H4 (cell line): Measurements from ENCODE around the gene MBD4. TPM values are rescaled to one million over a fixed set of nuclear protein-coding genes. Genes with fewer than 3 reads are reported as not detected.
"Not testable (repeated sequence)": the region's sequence is repeated elsewhere in the genome, so short reads cannot be mapped to it uniquely, and the experiment has no call there.

Source experiments
- DNase-seq: peaks from one replicate; pipeline ENCODE4 v3.0.0-alpha.2; 2015; ENCODE audit warnings: low spot score
- total RNA-seq: library from RNA; depleted of rRNA; stranded (reverse); fragments of >200 nt; shearing (Covaris generic); gene quantifications from 2 replicates; pipeline ENCODE4 v1.2.3, GENCODE V29; 2014

Gene MBD4
- total RNA-seq, 1 experiment from 2014 or later, result 40.5 TPM

DNA sequence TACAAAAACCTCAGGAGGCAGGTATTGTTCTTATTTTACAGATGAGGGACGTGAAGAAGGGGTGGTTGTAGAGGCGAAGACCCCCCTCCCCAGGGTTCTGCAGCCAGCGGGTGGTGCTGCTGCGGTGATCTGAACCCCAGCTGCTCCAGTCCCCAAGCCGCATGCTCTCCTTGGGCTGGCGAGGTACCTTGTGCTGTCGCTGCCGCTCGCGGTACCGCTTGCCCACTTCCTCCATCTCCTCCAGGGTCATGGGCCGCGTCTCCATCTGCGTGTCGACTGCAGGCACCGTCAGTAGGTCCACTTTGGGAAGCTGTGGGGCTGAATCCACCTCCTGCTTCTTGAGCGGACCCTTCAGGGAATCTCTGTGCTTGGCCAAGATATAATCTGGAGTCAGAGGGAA is 28.8 kb downstream of the MBD4 start:
- no peak for DNase-seq

- DNase-seq, result peak; percentile 35
Measured at GRCh38 chr3:129409541-129409940, 30.2 kb downstream of the MBD4 start.

DNA sequence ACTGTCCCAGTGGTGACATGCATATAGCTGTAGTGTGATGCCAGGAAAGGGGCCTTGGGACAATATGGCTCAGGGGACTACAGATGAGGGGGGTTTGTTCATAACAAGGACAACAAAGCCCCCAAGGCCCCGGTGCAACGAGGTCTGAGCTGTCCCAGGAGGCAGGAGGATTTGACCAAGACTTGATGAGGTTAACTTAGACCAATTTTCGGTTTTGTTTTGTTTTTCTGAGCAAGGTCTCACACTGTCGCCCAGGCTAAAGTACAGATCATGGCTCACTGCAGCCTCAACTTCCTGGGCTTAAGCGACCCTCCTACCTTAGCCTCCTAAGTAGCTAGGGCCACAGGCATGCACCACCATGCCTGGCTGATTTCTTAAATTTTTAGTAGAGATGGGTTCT is 35.1 kb downstream of the MBD4 start:
- DNase-seq, result no peak

DNA sequence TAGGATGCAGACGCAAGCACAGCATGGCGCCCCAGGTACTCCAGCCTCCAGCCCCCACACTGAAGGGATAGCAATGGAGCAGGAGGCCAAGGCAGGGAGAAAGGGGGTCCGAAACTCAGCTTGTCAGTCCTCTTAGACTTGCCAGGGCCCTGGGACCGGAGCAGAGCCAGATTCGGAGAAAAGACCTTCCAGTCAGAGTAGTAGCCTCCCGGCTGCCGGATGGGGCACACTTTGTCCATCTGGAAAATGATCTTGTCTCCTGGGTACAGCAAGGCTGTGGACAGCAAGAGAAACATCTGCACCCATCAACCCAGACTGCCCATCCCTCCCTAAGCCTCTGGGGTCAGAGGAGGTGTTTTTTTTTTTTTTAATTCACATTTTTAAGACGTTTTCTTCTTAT is 35.6 kb downstream of the MBD4 start:
- DNase-seq, result no peak

DNA sequence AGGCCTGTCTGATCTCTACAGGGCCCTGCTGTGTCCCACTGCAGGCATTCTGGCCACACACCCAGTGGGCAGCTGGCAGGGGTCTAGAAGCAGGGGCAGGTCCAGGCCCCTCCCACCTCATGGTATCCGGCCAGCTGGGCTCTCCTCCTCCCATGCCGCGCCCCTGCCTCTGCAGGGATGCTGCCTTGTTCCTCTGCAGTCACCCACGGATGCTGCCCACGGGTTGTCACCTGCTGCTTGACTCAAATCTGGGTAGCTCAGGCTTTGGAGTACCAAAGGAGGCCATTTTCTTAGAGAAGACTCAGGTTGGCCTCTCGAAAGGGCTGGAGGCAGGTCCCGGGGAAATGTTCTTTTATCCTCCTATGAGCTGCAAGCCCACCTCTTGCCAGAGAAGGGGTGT is 36.3 kb downstream of the MBD4 start:
- no peak for DNase-seq

GRCh38 chr3:129402616-129403015 is 37.1 kb downstream of the MBD4 start:
- no peak for DNase-seq

GRCh38 chr3:129402210-129402609 is 37.5 kb downstream of the MBD4 start:
- DNase-seq, result no peak

DNA sequence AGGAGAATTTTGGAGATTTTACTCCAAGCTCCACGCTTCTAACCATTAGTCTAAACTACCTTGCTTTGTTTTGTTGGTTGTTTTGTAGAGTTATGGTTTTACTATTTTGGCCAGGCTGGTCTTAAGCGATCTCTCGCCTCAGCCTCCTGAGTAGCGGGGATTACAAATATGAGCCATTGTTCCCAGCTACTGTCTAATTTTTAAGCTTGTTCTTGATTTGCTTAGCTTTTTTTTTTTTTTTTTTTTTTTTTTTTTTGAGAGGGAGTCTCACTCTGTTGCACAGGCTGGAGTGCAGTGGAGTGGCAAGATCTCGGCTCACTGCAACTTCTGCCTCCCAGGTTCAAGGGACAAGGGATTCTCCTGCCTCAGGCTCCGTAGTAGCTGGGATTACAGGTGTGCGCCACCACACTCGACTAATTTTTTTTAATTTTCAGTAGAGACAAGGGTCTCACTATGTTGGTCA is 39.8 kb downstream of the MBD4 start:
- peak; percentile 29 for DNase-seq

DNA sequence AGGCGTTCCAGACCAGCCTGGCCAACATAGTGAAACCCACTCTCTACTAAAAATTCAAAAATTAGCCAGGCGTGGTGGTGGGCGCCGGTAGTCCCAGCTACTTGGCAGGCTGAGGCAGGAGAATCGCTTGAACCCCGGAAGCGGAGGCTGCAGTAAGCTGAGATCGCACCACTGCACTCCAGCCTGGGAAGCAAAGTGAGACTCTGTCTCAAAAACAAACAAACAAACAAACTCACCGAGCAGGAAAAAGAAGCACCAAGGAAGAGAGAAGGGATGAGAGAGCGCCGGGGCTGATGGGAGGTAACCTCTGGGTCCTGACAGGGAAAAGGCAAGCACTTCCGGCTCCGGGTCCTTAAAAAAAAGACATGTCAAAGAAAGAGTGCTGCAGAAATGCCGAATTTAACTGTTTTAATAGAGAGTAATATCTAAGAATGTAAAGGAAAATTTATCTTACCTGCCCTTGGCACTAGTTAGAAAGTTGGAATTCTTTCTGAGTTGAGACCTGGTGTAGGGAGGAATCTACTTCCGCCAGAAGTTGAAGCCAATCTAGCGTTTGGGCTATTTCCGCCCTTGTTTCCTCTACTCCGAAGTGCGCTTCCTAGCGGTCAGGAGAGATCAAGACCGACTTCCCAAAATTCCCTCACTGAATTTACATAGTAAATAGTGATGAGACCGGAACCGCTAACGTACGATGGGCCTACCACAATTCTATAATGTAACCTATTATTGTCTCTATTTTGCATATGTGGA is 40.4 kb downstream of the MBD4 start:
- DNase-seq, result peak; percentile 97

DNA sequence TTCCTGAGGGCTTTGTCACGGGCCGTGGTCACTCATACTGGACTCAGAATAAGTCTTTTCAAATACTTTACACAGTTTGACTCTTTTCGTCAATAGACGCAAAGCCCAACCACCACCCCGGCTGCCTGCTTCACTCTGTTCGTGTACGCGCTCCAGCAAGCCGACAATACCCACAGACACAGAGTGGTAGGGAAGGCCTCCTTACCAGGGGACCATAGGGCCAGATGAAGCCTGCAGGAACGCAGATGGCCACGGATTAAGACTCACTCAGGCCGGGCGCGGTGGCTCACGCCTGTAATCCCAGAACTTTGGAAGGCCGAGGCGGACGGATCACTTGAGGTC is 41.0 kb downstream of the MBD4 start:
- no peak for DNase-seq

- DNase-seq, result not testable (repeated sequence)
Measured at GRCh38 chr3:129393760-129394564, 45.8 kb downstream of the MBD4 start.

DNA sequence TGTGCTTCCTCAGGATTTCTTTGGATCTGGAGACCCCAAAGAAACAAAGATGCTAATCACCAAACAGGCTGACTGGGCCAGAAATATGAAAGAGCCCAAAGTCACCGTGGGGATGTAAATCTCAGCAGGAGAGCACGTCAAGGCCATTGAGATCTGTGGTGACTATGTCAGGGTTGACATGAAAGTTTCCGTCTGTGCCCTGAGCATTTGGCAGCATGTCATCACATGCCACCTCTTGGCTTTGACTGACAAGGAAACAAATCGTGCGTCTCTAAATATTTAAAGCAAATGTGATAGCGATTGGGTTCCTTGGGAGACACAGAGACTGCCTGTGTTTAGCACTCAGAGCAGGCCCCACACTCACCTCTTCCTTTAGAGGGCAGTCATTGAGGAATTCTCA is 46.5 kb downstream of the MBD4 start:
- no peak for DNase-seq

GRCh38 chr3:129392106-129392887 is 47.5 kb downstream of the MBD4 start:
- not testable (repeated sequence) for DNase-seq

DNA sequence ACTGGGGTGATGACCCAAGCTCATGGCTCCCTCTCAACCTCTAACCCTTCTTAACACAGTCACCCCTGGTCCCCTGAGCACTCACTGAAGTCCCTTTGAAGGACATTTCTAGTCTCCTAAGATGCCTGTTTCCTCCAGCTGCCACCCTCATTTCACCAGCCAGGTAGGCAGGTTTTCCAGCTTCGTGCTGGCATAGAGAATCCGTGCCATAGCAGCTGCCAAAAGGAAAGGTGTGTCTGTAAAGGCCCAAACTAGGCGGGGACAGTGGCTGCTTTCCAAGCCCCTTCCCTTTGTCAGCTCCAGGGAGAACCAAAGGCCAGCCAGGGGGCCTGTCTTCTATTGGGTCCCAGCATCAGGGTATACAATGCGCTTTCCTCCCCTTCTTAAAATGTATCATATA is 48.2 kb downstream of the MBD4 start:
- not testable (repeated sequence) for DNase-seq

DNA sequence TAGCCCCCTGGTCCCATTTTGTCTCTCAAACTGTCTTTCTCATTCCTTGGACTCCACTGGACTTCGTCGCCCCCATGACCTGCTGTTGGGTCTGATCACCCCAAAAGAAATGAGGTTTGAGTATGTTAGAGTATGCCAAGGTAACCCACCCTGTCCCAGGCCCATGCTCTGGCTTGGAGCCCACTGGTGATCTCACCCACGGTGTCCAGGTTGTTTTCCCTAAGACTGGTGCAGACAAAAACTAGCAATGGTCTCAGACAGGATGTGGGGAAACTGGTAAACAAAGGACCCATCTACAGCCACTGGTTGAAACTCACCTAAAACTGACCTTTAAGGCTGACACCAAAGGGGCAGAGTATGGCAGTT is 50.2 kb downstream of the MBD4 start:
- no peak for DNase-seq

DNA sequence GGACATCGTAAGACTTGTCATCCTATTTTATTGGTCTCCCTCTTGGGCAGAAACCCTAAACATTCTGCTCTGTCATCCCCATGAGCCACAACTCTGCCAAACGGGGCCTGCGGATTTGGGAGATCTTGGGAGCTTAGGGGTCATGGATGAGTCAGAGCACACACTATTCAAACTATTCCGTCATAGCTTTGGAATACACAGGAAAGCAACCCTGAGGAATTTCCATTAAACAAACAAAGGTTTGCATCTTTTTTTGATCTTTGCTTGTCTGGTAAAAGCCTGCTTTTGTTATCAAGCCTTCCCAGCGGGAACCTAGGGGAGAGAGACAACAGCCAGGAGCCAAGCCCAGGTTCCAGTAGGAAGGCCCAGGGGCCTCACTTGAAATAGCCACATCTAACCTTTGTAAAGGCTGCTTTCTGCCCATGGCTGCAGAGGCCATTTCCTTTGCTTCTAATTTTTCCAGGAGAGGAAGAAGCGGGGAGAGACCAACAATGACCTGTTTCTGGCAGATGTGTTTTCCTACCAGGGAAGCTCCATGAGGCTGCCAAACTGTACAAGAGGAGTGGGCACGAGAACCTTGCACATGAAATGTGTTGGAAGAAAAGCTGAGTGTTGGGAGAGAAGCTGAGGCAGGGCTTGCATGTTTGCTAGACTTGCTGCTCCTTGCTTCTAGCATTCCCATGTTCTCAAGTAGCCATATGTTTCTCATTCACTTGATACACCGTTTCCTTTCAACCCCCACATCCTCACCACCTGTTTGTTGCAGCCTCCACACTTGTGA is 50.8 kb downstream of the MBD4 start:
- peak; percentile 80 for DNase-seq

DNA sequence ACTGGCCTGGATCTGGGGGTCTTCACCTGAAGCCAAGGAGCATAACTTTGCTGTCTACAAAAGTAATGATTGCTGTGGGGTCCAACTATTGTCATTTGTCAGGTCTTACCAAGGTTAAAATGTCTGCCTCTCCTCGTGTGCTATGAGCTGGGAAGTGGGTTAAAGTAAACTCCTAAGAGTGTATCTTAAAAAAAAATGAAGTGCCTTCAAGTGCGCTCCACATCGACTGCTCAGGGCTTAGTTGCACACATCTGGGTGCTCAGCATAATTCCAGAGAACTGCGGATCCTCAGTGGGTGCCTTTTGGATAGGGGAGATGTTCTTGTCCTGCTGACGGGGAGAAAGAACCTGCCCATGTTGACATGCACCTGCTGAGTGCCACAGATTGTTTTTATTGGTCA is 52.3 kb downstream of the MBD4 start:
- DNase-seq, result no peak

DNA sequence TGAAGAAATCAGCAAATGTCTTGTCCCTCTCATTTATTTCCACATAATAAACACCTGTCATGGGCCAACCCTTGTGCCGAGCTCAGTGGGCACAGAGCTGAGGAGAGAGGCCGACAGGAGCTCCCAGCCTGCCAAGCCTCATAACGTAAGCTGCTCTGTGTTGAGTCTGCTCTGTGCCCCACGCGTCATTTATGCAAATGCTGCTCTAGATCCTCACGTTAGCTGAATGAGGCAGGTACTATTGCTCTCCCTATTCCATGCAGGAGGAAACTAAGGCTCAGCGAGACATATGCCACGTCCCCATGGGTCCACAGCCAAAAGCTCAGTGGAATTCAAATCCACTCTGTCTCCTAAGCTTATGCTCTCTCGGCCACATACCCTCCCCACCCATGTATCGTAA is 52.8 kb downstream of the MBD4 start:
- DNase-seq, result no peak

- not testable (repeated sequence) for DNase-seq
Measured at GRCh38 chr3:129385507-129385906, 54.2 kb downstream of the MBD4 start.

DNA sequence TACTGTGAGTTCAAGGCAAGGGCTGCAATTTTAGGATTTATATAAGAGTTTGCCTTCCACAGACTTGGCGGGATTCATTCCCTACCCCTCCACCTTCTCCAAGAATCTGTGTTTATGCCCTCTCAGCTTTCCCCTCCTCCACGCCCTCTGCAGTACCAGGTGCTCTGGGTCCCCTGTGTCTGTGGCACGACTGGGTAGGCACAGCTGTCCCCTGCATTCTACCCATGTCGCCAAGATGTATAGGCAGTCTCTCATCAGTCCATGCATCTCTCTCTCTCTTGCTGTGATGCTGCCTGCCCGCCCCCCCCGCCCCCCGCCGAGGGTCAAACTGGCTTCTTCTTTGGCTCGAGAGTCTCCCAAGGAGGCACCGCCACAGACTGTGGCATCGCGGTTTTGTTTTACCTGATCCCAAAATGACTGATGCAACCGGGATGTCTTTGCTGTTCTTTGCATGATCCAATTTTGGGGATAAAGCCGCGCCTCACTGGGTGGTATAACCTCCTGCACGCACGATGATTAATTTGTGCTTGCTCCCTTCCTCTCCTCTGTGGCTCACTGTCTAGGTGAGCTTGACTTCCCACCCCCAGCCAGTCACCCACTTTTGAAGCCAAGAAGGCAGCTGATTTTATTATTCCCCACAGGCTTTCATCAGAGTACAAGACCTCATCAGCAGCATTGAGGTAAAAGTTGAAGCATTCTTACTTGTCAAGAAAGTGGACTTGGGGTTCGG is 55.0 kb downstream of the MBD4 start:
- no peak for DNase-seq

DNA sequence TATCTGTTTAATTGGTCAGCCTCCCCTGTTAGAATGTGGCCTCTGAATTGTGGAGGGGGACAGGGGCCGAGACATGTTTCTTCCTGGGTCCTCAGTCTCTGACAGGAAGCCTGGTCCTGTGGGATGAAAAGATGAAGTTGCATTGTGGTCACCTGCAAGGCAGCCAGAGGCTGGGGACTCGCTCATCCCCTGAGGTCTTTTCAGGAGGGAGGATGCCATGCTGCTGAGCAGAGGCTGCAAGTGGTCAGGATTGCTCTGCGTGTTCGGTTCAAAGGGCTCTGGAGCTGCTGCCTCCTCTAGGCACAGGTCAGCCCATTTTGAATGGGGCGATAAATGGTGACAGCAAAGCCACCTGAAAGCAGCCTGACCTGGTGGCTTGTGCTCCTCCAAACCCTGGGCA is 55.6 kb downstream of the MBD4 start:
- not testable (repeated sequence) for DNase-seq
